Hematopoietic multipotent progenitor cell treated with erythropoietin and hydrocortisone succinate and interleukin-3 and kit ligand, for 8 days (in vitro differentiated cells): Measurements from ENCODE around the gene SPG7.

ENCODE experiments used
- DNase-seq: peaks from one replicate; pipeline ENCODE4 v3.0.0-alpha.2; 2015

SPG7 gene

DNA sequence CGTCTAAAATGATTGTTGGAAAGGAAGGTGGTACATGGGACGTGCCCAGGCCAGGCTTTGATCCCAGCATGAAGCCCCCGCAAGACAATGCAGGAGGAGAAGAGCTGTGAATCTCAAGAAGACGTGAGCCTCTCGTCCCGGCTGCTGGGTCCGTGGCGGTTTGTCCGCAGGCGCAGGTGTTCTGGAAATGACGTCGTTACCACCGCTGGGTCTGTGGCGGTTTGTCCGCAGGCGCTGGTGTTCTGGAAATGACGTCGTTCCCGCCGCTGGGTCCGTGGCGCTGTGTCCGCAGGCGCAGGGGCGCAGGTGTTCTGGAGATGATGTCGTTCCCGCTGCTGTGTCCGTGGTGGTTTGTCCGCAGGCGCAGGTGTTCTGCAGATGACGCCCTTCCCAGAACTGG is 14.1 kb downstream of the SPG7 start:
- no peak for DNase-seq

DNA sequence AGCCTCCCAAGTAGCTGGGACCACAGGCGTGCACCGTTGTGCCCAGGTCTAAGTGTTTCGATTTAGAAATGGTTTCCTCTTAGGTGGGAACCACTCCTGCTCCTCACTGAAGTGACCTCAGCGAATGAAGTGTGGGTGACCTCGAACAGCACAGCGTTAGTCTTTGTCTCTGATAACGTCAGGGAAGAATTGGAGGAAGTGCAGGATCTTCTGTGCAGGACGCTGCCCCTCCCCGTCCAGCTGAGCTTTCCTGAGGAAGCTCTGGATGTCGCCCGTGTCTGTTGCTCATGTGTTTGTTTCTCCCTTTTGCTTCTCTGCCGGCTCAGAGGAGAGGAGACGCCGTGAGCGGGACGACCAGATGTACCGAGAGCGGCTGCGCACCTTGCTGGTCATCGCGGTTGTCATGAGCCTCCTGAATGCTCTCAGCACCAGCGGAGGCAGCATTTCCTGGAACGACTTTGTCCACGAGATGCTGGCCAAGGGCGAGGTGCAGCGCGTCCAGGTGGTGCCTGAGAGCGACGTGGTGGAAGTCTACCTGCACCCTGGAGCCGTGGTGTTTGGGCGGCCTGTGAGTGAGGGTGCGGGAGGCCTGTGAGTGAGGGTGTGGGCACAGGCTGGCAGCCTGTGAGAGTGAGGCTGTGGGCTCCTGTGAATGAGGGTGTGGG is 15.6 kb downstream of the SPG7 start:
- DNase-seq = no peak

DNA sequence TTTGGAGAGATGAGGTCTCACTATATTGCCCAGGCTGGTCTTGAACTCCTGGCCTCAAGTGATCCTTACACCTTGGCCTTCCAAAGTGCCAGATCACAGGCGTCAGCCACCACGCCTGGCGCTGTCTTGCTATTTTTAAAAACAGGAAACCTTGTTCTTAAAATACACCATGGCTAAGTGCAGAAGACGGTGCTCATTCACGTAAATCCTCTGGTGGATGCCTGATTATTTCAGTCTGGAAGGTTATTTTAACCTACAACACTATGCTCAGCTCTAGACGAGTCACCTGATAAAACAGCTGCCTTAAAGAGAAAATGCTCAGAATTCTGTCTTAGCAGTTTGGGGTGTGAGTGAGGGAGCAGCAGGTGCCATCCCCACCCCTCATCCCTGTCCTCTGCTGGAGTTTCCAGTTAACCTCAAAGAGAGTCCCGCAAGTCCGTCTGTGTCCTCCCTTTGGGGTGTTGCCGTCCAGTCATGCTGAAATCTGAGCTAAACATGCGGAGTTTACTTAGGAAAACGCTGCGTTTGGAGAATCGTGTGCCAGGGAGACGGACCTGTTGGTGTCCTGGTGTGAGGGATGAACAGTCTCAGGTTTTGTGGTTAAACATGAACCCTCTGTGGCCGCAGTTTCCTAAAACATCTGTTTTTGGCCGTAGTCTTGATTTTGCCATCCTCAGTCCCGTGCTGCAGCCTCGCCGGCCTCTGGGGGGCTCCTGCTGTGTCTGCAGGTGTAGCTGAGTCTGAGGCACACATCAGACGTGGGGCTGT is 17.1 kb downstream of the SPG7 start:
- no peak for DNase-seq

DNA sequence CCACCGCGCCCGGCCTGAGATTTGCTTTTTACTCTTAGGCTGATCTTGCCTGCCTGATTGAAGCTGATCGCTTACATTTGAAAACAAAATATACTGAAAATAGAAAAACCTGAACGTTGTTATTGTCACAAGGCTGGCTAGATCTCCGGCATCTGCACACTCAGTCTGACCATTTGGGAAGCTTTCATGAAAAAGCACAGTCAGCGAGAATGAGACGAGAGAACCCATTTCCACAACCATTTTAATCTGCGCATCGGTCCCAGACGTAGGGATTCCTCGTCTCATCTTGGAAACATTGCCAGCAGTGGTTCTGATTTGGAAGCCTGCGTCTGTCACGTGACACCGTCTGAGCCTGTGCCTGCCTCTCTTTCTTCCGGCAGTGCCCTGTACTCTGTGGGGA is 20.9 kb downstream of the SPG7 start:
- DNase-seq = no peak

DNA sequence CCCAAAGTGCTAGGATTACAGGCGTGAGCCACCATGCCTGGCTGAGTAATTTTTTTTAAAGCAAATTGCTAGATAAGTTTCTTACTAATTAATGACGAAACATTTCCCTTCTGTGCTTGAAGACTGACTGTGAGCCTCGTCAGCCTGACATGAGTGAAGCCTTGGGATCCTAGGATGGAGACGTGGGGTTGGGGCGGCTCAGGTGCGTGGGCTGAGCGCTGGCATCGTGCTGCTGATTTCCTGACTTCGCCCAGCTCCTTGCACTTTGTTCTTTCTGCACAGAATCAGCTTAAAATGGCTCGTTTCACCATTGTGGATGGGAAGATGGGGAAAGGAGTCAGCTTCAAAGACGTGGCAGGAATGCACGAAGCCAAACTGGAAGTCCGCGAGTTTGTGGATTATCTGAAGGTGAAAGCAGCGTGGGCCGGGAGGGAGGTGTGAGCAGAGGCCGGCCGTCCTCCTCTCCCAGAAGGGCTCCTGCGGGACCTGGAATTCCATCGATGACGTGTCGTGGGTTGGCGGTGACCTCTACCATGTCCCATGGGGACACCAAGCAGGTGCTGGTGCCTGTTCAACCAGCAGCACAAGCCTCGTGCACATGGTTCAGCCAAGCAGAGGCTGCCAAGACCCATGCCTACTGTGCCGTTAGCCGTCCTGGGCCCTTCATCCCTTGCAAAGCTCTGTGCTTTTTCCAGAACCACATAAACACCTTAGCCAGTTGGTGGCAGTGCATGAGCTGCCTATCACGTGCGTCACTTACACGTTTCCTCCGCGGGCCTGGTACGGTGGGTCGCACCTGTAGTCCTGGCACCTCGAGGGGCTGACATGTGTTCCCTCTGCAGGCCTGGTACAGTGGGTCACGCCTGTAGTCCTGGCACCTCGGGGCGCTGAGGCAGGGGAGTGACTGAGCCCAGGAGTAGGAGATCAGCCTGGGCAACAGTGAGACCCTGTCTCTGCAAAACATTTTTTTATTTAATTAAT is 22.5 kb downstream of the SPG7 start:
- no peak for DNase-seq

DNA sequence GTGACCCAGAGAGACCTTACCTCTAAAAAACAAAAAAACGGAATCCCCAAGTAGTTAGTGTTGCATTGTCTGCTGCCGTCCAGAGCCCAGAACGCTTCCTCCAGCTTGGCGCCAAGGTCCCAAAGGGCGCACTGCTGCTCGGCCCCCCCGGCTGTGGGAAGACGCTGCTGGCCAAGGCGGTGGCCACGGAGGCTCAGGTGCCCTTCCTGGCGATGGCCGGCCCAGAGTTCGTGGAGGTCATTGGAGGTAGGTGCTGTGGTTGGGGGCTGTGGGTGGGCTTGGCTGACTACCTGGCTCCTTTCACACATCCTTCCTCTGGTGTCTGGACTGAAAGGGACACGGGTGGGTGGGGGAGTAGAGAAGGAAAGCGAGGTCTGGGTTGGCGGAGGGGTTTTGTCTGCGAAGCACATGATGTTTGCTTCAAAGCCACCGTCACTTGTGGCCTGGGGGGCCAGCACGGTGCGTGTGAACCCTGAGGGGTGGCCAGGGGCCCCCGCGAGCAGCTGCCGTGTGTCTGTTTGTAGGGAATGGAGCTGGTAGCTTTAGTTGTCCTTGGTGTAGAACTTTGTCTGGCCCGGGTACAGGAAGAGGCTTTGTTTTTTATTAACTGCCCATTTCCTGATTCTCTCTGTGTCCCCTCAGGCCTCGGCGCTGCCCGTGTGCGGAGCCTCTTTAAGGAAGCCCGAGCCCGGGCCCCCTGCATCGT is 23.8 kb downstream of the SPG7 start:
- no peak for DNase-seq

DNA sequence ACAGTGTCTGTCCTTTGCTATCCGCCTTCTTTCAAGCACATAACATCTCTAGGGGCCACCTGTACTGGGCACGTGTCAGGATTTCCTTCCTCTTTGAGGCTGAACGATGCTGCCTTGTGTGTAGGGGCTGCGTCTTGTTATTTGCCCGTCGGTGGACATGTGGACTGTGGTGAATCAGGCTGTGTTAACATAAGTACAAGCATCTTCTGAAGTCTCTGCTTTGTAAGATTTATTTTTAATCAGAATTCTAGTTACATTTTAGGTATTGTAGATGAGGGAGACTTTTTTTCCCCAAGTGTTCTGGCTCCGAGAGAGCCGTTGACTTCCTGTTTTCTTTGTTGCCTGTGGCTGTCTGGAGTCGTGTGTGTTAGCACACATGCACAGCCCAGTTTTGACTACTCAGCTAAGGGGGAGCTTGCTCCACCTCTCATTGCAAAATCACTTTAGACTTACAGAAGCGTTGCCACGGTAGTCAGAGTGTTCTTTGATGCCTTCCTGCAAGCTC is 26.1 kb downstream of the SPG7 start:
- DNase-seq = peak; percentile 39

DNA sequence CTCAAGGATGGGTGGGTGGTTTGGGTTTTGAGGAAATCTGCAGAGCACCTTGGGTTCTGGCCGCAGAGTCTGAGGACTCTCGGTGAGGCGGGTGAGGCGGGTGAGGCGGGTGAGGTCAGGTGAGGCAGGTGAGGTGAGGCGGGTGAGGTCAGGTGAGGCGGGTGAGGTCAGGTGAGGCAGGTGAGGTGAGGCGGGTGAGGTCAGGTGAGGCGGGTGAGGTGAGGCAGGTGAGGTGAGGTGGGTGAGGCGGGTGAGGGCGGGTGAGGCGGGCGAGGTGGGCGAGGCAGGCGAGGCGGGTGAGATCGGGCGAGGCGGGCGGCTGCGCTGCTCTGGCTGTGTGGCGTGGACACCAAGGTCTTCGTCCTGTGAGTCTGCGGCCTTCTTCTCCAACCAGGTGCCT is 28.2 kb downstream of the SPG7 start:
- no peak for DNase-seq

DNA sequence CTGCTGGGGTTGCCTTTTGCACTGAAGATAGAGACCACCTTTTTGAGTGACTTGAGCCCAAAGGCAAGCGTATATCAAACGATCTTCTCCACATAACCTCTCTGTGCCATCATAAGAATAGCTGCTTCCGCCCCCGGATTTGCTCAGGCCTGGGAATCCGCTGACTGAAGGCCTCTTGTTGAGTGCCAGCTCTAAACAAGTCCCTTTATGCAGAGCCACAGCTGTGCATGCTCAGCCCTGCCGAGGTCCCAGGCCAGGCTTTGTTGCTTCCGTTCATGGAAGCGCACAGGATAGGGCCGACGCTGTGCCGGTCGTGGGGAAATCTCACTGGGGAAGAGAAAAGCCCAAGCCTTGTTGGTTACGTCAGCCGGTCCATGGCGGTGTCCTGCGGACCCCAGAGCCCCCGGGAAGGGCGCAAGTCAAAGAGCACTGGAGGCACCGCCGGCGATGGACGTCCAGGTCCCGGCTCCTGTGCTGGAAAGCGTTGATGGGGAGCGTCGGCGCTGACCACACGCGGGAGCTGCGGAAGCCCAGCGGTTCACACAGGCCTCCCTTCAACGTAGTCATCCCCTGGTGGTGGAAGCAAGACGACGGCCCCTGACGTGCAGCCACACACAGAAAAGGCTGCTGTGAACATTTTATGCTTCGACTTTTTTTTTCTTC is 28.8 kb downstream of the SPG7 start:
- DNase-seq = no peak

DNA sequence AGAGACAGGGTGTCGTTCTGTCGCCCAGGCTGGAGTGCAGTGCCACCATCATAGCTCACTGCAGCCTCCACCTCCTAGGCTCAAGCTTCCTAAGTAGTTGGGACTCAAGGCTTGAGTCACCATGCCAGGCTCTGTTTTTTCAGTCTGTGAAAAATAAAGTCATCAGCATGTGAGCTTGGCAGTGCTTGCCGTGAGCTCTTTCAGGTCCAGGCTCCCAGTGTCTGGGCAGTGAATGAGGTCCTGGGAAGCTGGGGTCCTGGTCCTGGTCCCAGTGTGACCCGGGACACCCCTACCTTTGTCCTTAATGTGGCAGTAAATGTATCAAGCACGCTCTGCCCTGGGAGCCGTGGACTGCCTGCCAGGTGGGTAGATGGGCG is 29.3 kb downstream of the SPG7 start:
- DNase-seq = no peak

DNA sequence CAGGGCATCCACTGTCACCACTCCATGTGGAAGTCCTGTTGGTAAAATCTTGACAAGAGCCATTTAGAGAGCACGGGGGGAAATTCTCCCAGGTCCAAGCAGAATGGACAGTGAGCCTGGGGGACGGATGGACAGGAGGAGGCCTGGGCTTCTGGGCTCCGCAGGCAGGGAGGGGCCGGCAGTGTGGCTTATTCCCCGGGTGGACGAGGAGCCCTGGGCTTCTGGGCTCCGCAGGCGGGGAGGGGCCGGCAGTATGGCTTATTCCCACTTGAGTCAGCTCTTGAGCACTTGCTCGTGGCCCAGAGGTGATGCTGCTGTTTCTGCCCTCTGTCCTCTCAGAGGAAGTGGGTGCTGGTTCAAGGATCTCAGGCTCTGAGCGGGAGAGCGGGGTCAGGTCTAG is 30.1 kb downstream of the SPG7 start:
- DNase-seq = no peak

DNA sequence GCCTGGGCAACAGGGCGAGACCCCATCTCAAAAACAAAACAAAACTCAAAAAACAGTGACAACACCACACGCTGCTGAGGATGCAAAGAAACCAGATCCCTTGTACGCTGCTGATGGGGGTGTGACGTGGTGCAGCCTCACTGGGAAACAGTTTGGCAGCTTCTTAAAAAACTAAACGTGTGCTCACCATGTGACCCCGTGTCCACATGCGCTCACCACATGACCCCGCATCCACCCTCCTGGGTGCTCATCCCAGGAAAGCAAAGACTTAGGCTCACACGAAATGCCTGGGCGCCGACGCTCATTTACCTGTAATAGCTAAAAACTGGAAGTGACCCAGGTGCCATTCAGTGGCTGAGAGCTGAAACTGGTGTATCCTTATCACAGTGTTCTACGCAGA is 32.4 kb downstream of the SPG7 start:
- no peak for DNase-seq

DNA sequence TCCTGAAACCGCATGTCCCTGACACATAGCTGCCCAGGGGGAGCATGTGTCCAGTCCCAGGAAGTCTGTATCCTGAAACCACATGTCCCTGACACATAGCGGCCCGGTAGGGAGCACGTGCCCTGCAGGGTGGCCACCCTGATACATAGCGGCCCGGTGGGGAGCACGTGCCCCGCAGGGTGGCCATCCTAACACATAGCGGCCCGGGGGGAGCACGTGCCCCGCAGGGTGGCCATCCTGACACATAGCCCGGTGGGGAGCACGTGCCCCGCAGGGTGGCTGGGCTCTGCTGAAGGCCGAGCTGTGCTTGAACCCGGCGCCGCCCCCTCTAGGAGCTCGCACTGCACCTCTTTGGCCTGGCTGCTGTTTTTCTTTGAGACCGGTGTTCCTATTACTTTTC is 33.6 kb downstream of the SPG7 start:
- no peak for DNase-seq

DNA sequence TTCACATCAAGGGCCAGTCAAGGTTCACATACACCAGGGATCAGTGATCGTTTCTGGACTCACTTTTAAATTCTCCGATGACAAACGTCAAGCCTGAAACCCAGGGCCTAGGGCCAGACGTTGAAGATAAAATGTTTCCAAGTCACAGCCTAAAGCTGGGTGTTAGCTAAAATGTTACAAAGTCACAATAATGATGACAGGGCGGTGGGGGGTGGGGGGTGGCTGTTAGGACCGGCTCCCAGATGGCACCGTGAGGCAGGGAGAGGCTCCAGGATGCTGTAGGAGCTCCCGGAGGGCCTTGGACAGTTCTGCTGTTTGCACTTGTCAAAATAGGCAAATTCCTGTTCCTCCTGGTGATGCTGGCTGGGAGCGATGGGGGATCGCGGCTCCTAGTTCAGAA is 35.9 kb downstream of the SPG7 start:
- DNase-seq = no peak

DNA sequence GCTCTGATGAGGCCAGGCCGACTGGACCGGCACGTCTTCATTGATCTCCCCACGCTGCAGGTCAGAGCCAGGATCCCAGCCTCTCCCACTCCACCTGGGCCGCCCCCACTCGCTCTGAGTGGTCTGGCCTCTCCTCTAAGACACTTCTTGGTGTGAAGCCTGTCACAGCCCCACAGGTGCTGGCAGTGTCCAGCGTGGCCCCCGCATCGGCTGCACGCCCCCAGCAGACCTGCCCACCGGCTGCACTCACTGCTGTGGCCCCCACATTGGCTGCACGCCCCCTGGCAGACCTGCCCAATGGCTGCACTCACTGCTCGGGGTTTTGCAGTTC is 36.5 kb downstream of the SPG7 start:
- DNase-seq = no peak

DNA sequence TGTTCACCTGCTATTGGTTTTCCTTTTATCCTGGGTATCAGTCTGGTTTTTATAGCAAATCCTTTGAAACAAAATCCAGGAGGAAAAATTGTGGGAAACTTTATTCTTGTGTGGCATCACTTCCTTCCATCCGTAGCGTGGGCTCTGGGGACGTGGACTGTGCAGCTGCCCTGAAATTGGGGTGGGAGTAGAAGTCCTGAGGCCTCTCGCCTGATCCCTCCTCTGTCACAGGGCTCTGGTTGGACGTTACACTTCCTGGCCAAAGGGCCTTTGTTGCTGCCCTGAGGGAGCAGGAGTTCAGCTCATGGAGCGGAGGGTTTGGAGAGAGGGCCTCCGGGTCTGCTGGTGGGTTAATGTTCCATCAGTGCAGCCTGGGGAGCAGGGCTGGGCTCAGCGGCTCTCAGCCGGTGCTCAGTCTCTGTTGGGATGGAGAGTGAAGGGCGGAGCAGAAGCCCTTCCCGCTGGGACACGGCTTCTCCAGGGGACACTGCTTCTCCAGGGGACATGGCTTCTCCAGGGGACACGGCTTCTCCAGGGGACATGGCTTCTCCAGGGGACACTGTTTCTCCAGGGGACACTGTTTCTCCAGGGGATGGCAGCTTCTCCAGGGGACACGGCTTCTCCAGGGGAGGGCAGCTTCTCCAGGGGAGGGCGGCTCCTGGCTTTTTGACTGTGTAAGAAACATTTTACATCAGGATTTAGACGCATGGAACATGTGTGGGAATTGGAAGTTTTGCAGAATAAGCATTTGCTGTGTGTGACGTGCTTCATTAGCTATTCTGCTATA is 37.0 kb downstream of the SPG7 start:
- no peak for DNase-seq

DNA sequence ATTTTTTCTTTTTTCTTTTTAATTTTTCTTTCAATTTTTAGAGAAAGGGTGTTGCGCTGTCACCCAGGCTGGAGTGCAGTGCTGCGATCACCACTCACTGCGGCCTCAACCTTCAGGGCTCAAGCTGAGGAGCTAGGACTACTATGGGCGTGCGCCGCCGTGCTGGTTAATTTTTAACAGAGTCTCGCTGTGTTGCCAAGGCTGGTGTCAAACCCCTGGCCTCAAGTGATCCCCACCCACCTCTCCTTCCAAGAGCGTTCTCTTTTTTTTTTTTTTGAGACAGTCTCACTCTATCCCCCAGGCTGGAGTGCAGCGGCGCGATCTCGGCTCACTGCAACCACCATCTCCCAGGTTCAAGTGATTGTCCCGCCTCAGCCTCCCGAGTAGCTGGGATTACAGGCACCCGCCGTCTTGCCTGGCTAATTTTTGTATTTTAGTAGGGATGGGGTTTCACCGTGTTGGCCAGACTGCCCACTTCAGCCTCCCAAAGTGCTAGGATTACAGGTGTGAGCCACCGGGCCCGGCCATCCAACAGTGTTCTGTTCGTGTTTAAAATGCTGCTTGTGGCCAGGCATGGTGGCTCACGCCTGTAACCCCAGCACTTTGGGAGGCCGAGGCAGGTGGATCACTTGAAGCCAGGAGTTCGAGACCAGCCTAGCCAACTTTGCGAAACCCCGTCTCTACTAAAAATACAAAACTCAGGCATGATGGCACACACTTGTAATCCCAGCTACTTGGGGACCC is 37.8 kb downstream of the SPG7 start:
- DNase-seq = no peak

DNA sequence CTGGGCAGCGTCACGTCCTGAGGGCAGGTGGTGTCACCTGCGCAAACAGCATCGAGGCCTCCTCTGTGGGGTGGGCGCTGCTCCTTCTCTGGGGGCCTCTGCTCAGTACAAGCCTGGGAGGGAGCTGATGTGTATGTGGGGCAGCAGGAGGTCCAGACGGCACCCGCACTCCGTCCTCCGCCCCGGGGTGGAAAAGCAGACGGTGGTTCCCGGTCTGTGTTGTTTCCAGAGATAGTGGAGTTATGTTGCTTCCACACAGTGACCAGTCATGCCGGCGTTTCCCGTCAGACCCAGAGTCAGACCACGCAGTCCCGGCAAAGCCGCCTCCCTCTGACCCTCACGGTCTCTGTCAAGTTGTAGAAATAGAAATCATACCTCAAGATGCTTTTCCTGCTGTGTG is 38.6 kb downstream of the SPG7 start:
- no peak for DNase-seq

DNA sequence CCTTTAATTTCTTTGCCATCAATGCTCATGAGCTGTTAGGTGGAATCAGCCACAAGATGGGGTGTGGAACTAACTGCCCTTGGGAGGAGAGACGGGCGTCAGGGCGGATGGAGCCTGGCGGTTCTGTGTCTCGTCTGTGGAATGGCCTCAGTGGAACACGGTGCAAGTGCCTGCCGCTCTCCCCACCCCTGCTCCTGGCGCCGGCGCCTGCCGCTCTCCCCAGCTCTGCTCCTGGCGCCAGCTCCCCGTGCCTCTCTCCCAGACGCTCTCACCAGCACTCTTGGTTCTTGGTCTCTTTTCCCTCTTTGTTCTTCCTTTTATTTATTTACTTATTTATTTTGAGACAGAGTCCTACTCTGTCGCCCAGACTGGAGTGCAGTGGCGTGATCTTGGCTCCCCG is 39.1 kb downstream of the SPG7 start:
- no peak for DNase-seq

DNA sequence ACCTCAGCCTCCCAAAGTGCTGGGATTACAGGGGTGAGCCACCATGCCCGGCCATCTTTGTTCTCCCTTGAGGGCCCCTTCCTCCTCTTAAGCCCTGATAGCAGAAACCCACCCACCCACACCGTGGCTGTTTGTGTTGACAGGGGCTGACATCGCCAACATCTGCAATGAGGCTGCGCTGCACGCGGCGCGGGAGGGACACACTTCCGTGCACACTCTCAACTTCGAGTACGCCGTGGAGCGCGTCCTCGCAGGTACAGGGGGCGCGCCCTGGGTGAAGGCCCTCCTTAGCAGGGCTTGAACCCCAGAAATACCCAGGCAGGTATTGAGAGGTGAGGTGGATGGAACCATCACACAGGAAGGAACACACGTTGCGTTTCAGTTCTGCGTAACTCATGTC is 39.7 kb downstream of the SPG7 start:
- DNase-seq = no peak
